H1 (cell line): ENCODE measurements around the gene MAML3. TPM values are rescaled to one million over a fixed set of nuclear protein-coding genes. Genes with fewer than 3 reads are reported as not detected.

ENCODE experiments used
- CTCF ChIA-PET: fragments of 300-600 bp; sonication (Branson Sonifier 250); formaldehyde crosslinking; loops from one replicate; lab custom pipeline; 2021; ENCODE audit not compliant: partially characterized antibody; lab: Charles Lee
- POLR2A ChIA-PET: fragments of 300-600 bp; sonication (Branson Sonifier 250); formaldehyde crosslinking; loops from one replicate; lab custom pipeline; 2021; ENCODE audit warnings: inconsistent platforms; ENCODE audit not compliant: partially characterized antibody; lab: Charles Lee
- DNase-seq, 2 experiments: peaks; one replicate each; pipeline versions ENCODE4 v3.0.0 to v3.0.0-alpha.2; 2010 to 2022; ENCODE audit warnings: low spot score in 2 of 2, low read depth in 1 of 2, mixed read lengths in 1 of 2
- FAIRE-seq: peaks from 2 replicates; lab custom pipeline; 2011; peaks lifted over from hg19 to GRCh38; lab: Jason Lieb, UNC
- H2AFZ ChIP-seq: 2 replicates; pipeline ENCODE4 v1.8.1; 2012; ENCODE audit warnings: low read length, inconsistent platforms
- H2AK5ac ChIP-seq: 2 replicates; pipeline ENCODE4 v1.6.1; 2013; ENCODE audit warnings: low read depth, low read length
- H2BK120ac ChIP-seq: replicated peaks from 2 replicates; pipeline ENCODE3; 2013; ENCODE audit warnings: low read depth, low read length, inconsistent platforms
- H2BK12ac ChIP-seq: 2 replicates; pipeline ENCODE4 v1.6.1; 2013; ENCODE audit warnings: low read depth, low read length
- H2BK15ac ChIP-seq: 2 replicates; pipeline ENCODE4 v1.6.1; 2013; ENCODE audit warnings: low read length
- H2BK20ac ChIP-seq: 2 replicates; pipeline ENCODE4 v1.6.1; 2013; ENCODE audit warnings: low read length
- H2BK5ac ChIP-seq: 2 replicates; pipeline ENCODE4 v1.6.1; 2013; ENCODE audit warnings: low read depth, low read length
- H3K14ac ChIP-seq: 2 replicates; pipeline ENCODE4 v1.6.1; 2013; ENCODE audit warnings: inconsistent platforms; ENCODE audit not compliant: insufficient read length
- H3K18ac ChIP-seq: 2 replicates; pipeline ENCODE4 v1.6.1; 2013; ENCODE audit warnings: low read length; ENCODE audit errors: extremely low read depth
- H3K23ac ChIP-seq: 2 replicates; pipeline ENCODE4 v1.6.1; 2013; ENCODE audit warnings: inconsistent platforms; ENCODE audit not compliant: insufficient read length
- H3K23me2 ChIP-seq: 2 replicates; pipeline ENCODE4 v1.6.1; 2013; ENCODE audit warnings: low read depth, low read length
- H3K27ac ChIP-seq: 2 replicates; pipeline ENCODE4 v1.6.1; 2011; ENCODE audit warnings: low read depth, low read length, inconsistent platforms
- H3K27me3 ChIP-seq, 4 experiments: replicated peaks in 1 of 4; 1 replicate in 1 of 4; 2 replicates in 3 of 4; pipeline versions ENCODE4 v1.6.1 to v1.8.1; 2011 to 2013; ENCODE audit warnings: low read length in 3 of 4, mild to moderate bottlenecking in 3 of 4, inconsistent platforms in 2 of 4, mixed read lengths in 2 of 4, moderate library complexity in 1 of 4; ENCODE audit not compliant: control insufficient read depth in 3 of 4, insufficient read depth in 3 of 4; ENCODE audit errors: extremely low read depth in 1 of 4
- H3K36me3 ChIP-seq, 4 experiments: 2 replicates each; pipeline versions ENCODE4 v1.6.1 to v1.8.1; 2011 to 2013; ENCODE audit warnings: mild to moderate bottlenecking in 4 of 4, low read length in 3 of 4, moderate library complexity in 2 of 4, control low read depth in 1 of 4, inconsistent platforms in 1 of 4; ENCODE audit not compliant: insufficient read depth in 4 of 4, control insufficient read depth in 2 of 4
- H3K4ac ChIP-seq: replicated peaks from 2 replicates; pipeline ENCODE3; 2013; ENCODE audit warnings: low read length, low read depth, mixed read lengths, inconsistent platforms; ENCODE audit not compliant: insufficient read length
- H3K4me1 ChIP-seq, 4 experiments: replicated peaks in 1 of 4; 1 replicate in 1 of 4; 2 replicates in 3 of 4; pipeline versions ENCODE4 v1.6.1 to v1.8.1; 2011 to 2013; ENCODE audit warnings: low read length in 3 of 4, inconsistent platforms in 2 of 4, mixed read lengths in 1 of 4; ENCODE audit not compliant: insufficient read depth in 4 of 4, control insufficient read depth in 3 of 4
- H3K4me2 ChIP-seq, 2 experiments: 2 replicates each; pipeline versions ENCODE4 v1.6.1 to v1.8.1; 2011 to 2013; ENCODE audit warnings: low read depth in 2 of 2, low read length in 2 of 2, control low read depth in 1 of 2, inconsistent platforms in 1 of 2, mild to moderate bottlenecking in 1 of 2; ENCODE audit not compliant: insufficient read depth in 1 of 2
- H3K4me3 ChIP-seq, 4 experiments: fragments of 200-600, 300-600 bp in 1 of 4; sonication (generic), shearing (Covaris generic), sonication (Bioruptor Twin) in 1 of 4; 2 replicates each; pipeline versions ENCODE4 v1.5.1 to v1.8.1; 2011 to 2016; ENCODE audit warnings: low read length in 4 of 4, low read depth in 3 of 4, control low read depth in 2 of 4, inconsistent platforms in 2 of 4, mild to moderate bottlenecking in 2 of 4, mixed read lengths in 1 of 4, moderate library complexity in 1 of 4; ENCODE audit not compliant: insufficient read depth in 2 of 4; ENCODE audit errors: extremely low read depth in 1 of 4
- H3K56ac ChIP-seq: replicated peaks from 2 replicates; pipeline ENCODE3; 2013; ENCODE audit warnings: low read depth, mild to moderate bottlenecking, mixed read lengths, low read length, inconsistent platforms; ENCODE audit not compliant: insufficient read length
- H3K79me1 ChIP-seq: 2 replicates; pipeline ENCODE4 v1.6.1; 2013; ENCODE audit warnings: low read depth, low read length, control low read depth
- H3K79me2 ChIP-seq, 2 experiments: 2 replicates each; pipeline versions ENCODE4 v1.6.1 to v1.8.1; 2012 to 2013; ENCODE audit warnings: low read length in 2 of 2, mild to moderate bottlenecking in 2 of 2, inconsistent platforms in 1 of 2; ENCODE audit not compliant: insufficient read depth in 2 of 2, control insufficient read depth in 1 of 2
- H3K9ac ChIP-seq, 4 experiments: replicated peaks in 1 of 4; 1 replicate in 1 of 4; 2 replicates in 3 of 4; pipeline versions ENCODE4 v1.6.1 to v1.8.1; 2011 to 2013; ENCODE audit warnings: low read depth in 3 of 4, low read length in 3 of 4, control low read depth in 2 of 4, mild to moderate bottlenecking in 2 of 4, moderate library complexity in 2 of 4, inconsistent platforms in 1 of 4; ENCODE audit errors: extremely low read depth in 1 of 4
- H3K9me3 ChIP-seq, 2 experiments: 2 replicates each; pipeline versions ENCODE4 v1.6.1 to v1.8.1; 2012 to 2013; ENCODE audit warnings: mild to moderate bottlenecking in 2 of 2, moderate library complexity in 2 of 2, control low read depth in 1 of 2, inconsistent platforms in 1 of 2, low read depth in 1 of 2, low read length in 1 of 2, mixed read lengths in 1 of 2; ENCODE audit not compliant: insufficient read depth in 2 of 2
- H4K20me1 ChIP-seq, 2 experiments: replicated peaks in 1 of 2; 2 replicates each; pipeline versions ENCODE3 to v1.8.1; 2011 to 2013; ENCODE audit warnings: inconsistent platforms in 2 of 2, low read length in 2 of 2, mild to moderate bottlenecking in 1 of 2; ENCODE audit not compliant: insufficient read depth in 2 of 2, control insufficient read depth in 1 of 2
- H4K5ac ChIP-seq: 2 replicates; pipeline ENCODE4 v1.6.1; 2013; ENCODE audit warnings: low read length, low read depth, mixed read lengths, inconsistent platforms; ENCODE audit not compliant: insufficient read length
- H4K8ac ChIP-seq: 2 replicates; pipeline ENCODE4 v1.8.0; 2013; ENCODE audit warnings: mild to moderate bottlenecking, moderate library complexity, low read length, inconsistent platforms; ENCODE audit not compliant: insufficient read depth; ENCODE audit errors: extremely low read depth
- H4K91ac ChIP-seq: replicated peaks from 2 replicates; pipeline ENCODE3; 2013; ENCODE audit warnings: low read length, mixed read lengths, inconsistent platforms; ENCODE audit not compliant: insufficient read length
- CHD1 ChIP-seq: IDR thresholded peaks from 2 replicates; pipeline ENCODE4 v1.6.1; 2012; ENCODE audit warnings: low read depth, low read length, improper control_type of control experiment
- KDM4A ChIP-seq: IDR thresholded peaks from one replicate; pipeline ENCODE4 v1.7.1; 2012; ENCODE audit warnings: low read depth, mild to moderate bottlenecking, moderate library complexity, low read length, inconsistent platforms; ENCODE audit not compliant: severe bottlenecking
- MAX ChIP-seq: IDR thresholded peaks from 2 replicates; pipeline ENCODE4 v1.6.1; 2012; ENCODE audit warnings: inconsistent platforms
- NANOG ChIP-seq: IDR thresholded peaks from 2 replicates; pipeline ENCODE4 v1.6.1; 2011; ENCODE audit warnings: low read length, low read depth, mild to moderate bottlenecking, inconsistent platforms; ENCODE audit not compliant: insufficient read depth, poor library complexity, severe bottlenecking
- RFX5 ChIP-seq: IDR thresholded peaks from 2 replicates; pipeline ENCODE4 v1.6.1; 2011; ENCODE audit warnings: low read depth, low read length, improper control_type of control experiment, borderline replicate concordance
- SIX5 ChIP-seq: IDR thresholded peaks from 2 replicates; pipeline ENCODE4 v1.6.1; 2011; ENCODE audit warnings: mild to moderate bottlenecking, low read depth, low read length
- SP2 ChIP-seq: IDR thresholded peaks from 2 replicates; pipeline ENCODE4 v1.6.1; 2012; ENCODE audit warnings: mild to moderate bottlenecking, low read length, inconsistent platforms
- WGBS, 2 experiments: shearing (Covaris generic) in 1 of 2; methylation state at CpG; one replicate each; pipeline versions ENCODE4 v1.1.6 to v1.1.7; 2013 to 2015; ENCODE audit warnings: low lambda C conversion rate in 2 of 2, mixed read lengths in 2 of 2, inconsistent platforms in 1 of 2, low coverage in 1 of 2, missing lambda C conversion rate in 1 of 2; ENCODE audit not compliant: insufficient replicate concordance in 2 of 2, insufficient coverage in 1 of 2, insufficient read length in 1 of 2; ENCODE audit errors: extremely low coverage in 1 of 2, missing lambda C conversion rate in 1 of 2; 5-methylcytosine and 5-hydroxymethylcytosine counted together
- polyA plus RNA-seq, 7 experiments: library from polyadenylated mRNA; depleted of rRNA in 3 of 7; stranded (reverse) in 5 of 7; unstranded in 2 of 7; fragments of >200 nt in 5 of 7; fragments of 200-250 nt in 2 of 7; gene quantifications; 1 replicate in 5 of 7; 2 replicates in 1 of 7; 4 replicates in 1 of 7; pipeline versions ENCODE4 v1.2.1 to v1.2.3, GENCODE V29; 2011 to 2013; ENCODE audit warnings: missing spikeins in 2 of 7, mixed read lengths in 2 of 7
- total RNA-seq: library from RNA; stranded (reverse); fragmentation: NEBNext Ultra II Directional; extraction: Animal tissue kit (Norgen Biotek cat#: 25700); gene quantifications from 2 replicates; pipeline ENCODE4 v1.2.1, GENCODE V29; 2021

The MAML3 gene
- total and polyA plus RNA-seq, 2 of the 8 experiments (the other 6 are each of a cell fraction or from before 2014, with no cell fraction given), result 2.1 to 5.7 TPM

GRCh38 chr4:139965789-139966188, 188.2 kb downstream of the MAML3 start:
- H3K4me1 ChIP-seq, result no peaks in the 10 kb centered on the region
- H3K4me3 ChIP-seq, result no peak overlapping the region
- 85% methylated on average over 1 of the region's 1 CpG; no CpG with 5 or more reads in 1 of the 2 experiments for WGBS, 2 experiments
- H2BK5ac ChIP-seq, result no peak overlapping the region
- H3K27ac ChIP-seq, result no peak overlapping the region
- no peak overlapping the region for H2BK12ac ChIP-seq
- CTCF ChIA-PET, result interaction anchor here (1.0 kb wide), 1 partner anchor 229 kb away, joined by 3 read pairs; no protein-coding TSS in a partner anchor
- no peak overlapping the region for H4K91ac ChIP-seq
- H2AK5ac ChIP-seq, result no peak overlapping the region
- no peaks in the 10 kb centered on the region for H3K9me3 ChIP-seq
- H3K18ac ChIP-seq, result no peak overlapping the region
- no peak overlapping the region for H3K4me2 ChIP-seq
- no peak overlapping the region for H4K8ac ChIP-seq
- DNase-seq, result no peak
- no peak overlapping the region for H3K14ac ChIP-seq
- no peak overlapping the region for H2BK20ac ChIP-seq
- H4K20me1 ChIP-seq, result peaks cover 2 to 3% of the 10 kb centered on the region in 2 experiments
- no peaks in the 10 kb centered on the region for H3K79me1 ChIP-seq
- H2BK120ac ChIP-seq, result no peak overlapping the region
- no peak overlapping the region for H2AFZ ChIP-seq
- no peak overlapping the region for H4K5ac ChIP-seq
- no peak overlapping the region for H3K23ac ChIP-seq
- no peaks in the 10 kb centered on the region for H3K23me2 ChIP-seq
- no peak overlapping the region for H3K4ac ChIP-seq
- no peak overlapping the region for H3K9ac ChIP-seq
- no peak overlapping the region for H3K56ac ChIP-seq
- no peak for TF ChIP-seq RFX5
- no peak for TF ChIP-seq NANOG
- no peak for TF ChIP-seq SIX5
- no peak for TF ChIP-seq MAX
- TF ChIP-seq SP2, result no peak
- TF ChIP-seq CHD1, result no peak
- TF ChIP-seq KDM4A, result no peak
- TF ChIP-seq, all 59 proteins: peak for 0
- Histone ChIP-seq H3K36me3 (no peaks in the 10 kb centered on the region), H3K27me3 (peaks cover 7 to 24% (median 19%) of the 10 kb centered on the region in 4 experiments), H3K79me2 (no peaks in the 10 kb centered on the region), H2BK15ac (no peak overlapping the region)
- FAIRE-seq, result no peak
- POLR2A ChIA-PET, result no interaction called here
